Neural crest cell (in vitro differentiated cells): Measurements from ENCODE around the gene CERS6. TPM values are rescaled to one million over a fixed set of nuclear protein-coding genes. Genes with fewer than 3 reads are reported as not detected.

Experiments used
- DNase-seq: peaks from one replicate; pipeline ENCODE4 v3.0.0; 2021; ENCODE audit warnings: low read depth, mixed read lengths, low spot score
- H3K27ac Mint-ChIP-seq: one replicate; pipeline ENCODE4 v1.8.0; 2021; ENCODE audit warnings: mild to moderate bottlenecking, mixed read lengths; ENCODE audit not compliant: unreplicated experiment
- H3K27me3 Mint-ChIP-seq: 2 replicates; pipeline ENCODE4 v1.8.0; 2021; ENCODE audit warnings: low read depth, mild to moderate bottlenecking, mixed read lengths
- H3K36me3 Mint-ChIP-seq: 2 replicates; pipeline ENCODE4 v1.8.0; 2021; ENCODE audit warnings: low read depth, mild to moderate bottlenecking, mixed read lengths
- H3K4me1 Mint-ChIP-seq: 2 replicates; pipeline ENCODE4 v1.8.0; 2021; ENCODE audit warnings: mixed read lengths
- H3K4me3 Mint-ChIP-seq: one replicate; pipeline ENCODE4 v1.8.0; 2021; ENCODE audit warnings: mild to moderate bottlenecking, mixed read lengths
- H3K9me3 Mint-ChIP-seq: 2 replicates; pipeline ENCODE4 v1.8.0; 2021; ENCODE audit warnings: mixed read lengths
- total RNA-seq: library from RNA; stranded (reverse); gene quantifications from 2 replicates; pipeline ENCODE4 v1.2.1, GENCODE V29; 2021
- TF ChIP-seq, protein P1 (sequence below): fragments of 200-600 bp; sonication (generic); conservative IDR thresholded peaks from 2 replicates; pipeline ENCODE4 v1.5.0; 2021; ENCODE audit warnings: antibody characterized with exemption, mild to moderate bottlenecking

The CERS6 gene
- total RNA-seq, 1 donor from 2014 or later: 27.4 TPM

DNA sequence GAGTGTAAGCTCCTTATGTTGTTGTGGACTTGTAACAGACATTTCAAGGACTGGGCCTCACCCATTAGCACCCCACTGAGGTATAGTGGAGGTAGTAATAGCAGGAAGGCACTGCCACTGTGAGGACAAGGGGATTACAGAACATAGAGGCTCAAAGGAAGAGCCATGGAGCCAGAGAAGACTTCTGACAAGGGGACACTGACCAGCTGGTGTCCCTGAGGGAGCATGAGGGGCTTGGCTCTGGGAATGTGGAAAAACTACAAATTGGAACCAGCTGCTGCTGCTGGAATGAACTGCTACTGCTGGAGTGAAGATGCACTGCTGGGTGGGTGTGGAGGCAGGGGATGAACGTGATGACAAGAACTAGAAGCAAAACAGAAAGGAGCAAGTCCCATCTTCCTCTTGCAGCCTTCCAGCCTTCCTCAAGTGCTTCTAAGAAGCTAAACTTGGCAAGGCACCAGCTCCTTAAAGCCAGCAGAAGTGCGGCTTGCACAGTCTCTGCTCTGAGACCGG, 179.0 kb downstream of the CERS6 start:
- no peaks in the 10 kb centered on the region for H3K36me3 Mint-ChIP-seq
- no peak for DNase-seq
- H3K27ac Mint-ChIP-seq: peak overlapping the region; percentile 36
- no peak overlapping the region for H3K4me3 Mint-ChIP-seq
- TF ChIP-seq, protein P1, sequence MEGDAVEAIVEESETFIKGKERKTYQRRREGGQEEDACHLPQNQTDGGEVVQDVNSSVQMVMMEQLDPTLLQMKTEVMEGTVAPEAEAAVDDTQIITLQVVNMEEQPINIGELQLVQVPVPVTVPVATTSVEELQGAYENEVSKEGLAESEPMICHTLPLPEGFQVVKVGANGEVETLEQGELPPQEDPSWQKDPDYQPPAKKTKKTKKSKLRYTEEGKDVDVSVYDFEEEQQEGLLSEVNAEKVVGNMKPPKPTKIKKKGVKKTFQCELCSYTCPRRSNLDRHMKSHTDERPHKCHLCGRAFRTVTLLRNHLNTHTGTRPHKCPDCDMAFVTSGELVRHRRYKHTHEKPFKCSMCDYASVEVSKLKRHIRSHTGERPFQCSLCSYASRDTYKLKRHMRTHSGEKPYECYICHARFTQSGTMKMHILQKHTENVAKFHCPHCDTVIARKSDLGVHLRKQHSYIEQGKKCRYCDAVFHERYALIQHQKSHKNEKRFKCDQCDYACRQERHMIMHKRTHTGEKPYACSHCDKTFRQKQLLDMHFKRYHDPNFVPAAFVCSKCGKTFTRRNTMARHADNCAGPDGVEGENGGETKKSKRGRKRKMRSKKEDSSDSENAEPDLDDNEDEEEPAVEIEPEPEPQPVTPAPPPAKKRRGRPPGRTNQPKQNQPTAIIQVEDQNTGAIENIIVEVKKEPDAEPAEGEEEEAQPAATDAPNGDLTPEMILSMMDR: no peak
- H3K4me1 Mint-ChIP-seq: peaks cover 12% of the 10 kb centered on the region
- no peaks in the 10 kb centered on the region for H3K9me3 Mint-ChIP-seq
- no peaks in the 10 kb centered on the region for H3K27me3 Mint-ChIP-seq

DNA sequence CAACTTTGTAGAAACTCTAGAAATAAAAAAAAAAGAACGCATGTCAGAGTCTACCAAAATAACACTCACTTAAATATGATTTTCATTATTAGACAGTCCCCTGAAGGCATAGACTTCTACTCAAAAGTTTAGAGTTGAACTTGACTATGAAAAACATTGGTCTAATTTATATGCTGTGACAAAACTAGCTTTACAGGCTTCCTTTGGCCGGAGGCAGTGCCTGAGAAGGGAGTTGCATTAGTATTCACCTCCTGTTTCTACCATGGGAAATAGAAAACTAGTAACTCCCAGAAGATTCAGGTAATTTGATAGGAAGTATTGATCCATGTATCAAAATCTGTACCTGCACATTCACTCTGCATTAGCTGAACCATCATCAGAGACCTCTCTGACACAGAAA, 182.9 kb downstream of the CERS6 start:
- no peak for DNase-seq
- H3K4me3 Mint-ChIP-seq: no peak overlapping the region
- peaks cover 15% of the 10 kb centered on the region for H3K4me1 Mint-ChIP-seq
- TF ChIP-seq, protein P1: no peak
- H3K36me3 Mint-ChIP-seq: peaks cover 1% of the 10 kb centered on the region
- no peaks in the 10 kb centered on the region for H3K9me3 Mint-ChIP-seq
- no peaks in the 10 kb centered on the region for H3K27me3 Mint-ChIP-seq
- no peak overlapping the region for H3K27ac Mint-ChIP-seq

- Mint-ChIP-seq H3K4me1 (peaks cover 20% of the 10 kb centered on the region), H3K36me3 (peaks cover 6% of the 10 kb centered on the region), H3K27ac (no peak overlapping the region), H3K4me3 (no peak overlapping the region), H3K27me3 (no peaks in the 10 kb centered on the region), H3K9me3 (no peaks in the 10 kb centered on the region)
- TF ChIP-seq, protein P1: no peak
- DNase-seq: no peak
These were observed 183.4 kb downstream of the CERS6 start for GRCh38 chr2:168639441-168639898.

- peaks cover 7% of the 10 kb centered on the region for H3K36me3 Mint-ChIP-seq
- DNase-seq: no peak
- no peak overlapping the region for H3K4me3 Mint-ChIP-seq
- H3K27me3 Mint-ChIP-seq: no peaks in the 10 kb centered on the region
- no peaks in the 10 kb centered on the region for H3K9me3 Mint-ChIP-seq
- TF ChIP-seq, protein P1: no peak
- no peak overlapping the region for H3K27ac Mint-ChIP-seq
- H3K4me1 Mint-ChIP-seq: peaks cover 17% of the 10 kb centered on the region
These were observed 184.0 kb downstream of the CERS6 start for GRCh38 chr2:168640039-168640438.

DNA sequence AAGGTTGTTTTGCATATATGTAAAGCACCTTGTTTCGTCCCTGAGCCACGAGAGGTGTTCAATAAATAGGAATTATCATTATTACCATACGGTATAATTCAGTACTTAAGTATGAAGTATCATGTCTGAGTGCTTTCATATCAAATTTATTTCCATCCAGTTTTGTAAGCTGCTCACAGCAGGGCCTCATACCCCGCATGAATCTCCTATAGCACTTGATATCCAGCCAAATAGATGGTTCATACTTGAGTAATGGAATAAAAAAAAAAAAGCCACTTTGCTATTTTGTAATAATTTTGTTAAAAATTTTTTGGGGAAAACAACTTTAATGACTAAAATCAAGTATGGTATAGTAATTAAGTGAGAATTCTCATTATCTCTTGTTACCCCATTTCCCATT, 185.6 kb downstream of the CERS6 start:
- Mint-ChIP-seq H3K4me3 (no peak overlapping the region), H3K27me3 (no peaks in the 10 kb centered on the region), H3K9me3 (peaks cover 7% of the 10 kb centered on the region), H3K27ac (no peak overlapping the region), H3K4me1 (peaks cover 15% of the 10 kb centered on the region), H3K36me3 (peaks cover 10% of the 10 kb centered on the region)
- no peak for DNase-seq
- TF ChIP-seq, protein P1: no peak

GRCh38 chr2:168642873-168643272, 186.8 kb downstream of the CERS6 start:
- Mint-ChIP-seq H3K4me3 (no peak overlapping the region), H3K27ac (no peak overlapping the region), H3K27me3 (no peaks in the 10 kb centered on the region), H3K9me3 (peaks cover 7% of the 10 kb centered on the region), H3K36me3 (peaks cover 10% of the 10 kb centered on the region), H3K4me1 (peaks cover 15% of the 10 kb centered on the region)
- DNase-seq: no peak
- TF ChIP-seq, protein P1: no peak
